ENCODE results near the gene ERCC1. TPM values are rescaled to one million over a fixed set of nuclear protein-coding genes. Genes with fewer than 3 reads are reported as not detected.

ERCC1 gene
- total and polyA plus RNA-seq, 2 of the 13 experiments (the other 11 are each of a cell fraction or from before 2014, with no cell fraction given): 40.0 to 66.4 TPM

DNA sequence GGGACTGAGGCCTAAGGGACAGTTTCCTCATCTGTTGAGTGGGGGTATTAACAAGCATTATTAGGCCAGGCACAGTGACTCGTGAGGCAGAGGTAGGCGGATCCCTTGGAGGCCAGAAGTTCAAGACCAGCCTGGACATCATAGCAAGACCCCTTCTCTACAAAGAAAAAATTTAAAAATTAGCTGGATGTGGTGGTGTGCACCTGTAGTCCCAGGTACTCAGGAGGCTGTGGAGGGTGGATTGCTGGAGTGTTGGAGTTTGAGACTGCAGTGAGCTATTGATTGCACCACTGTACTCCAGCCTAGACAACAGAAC is 32.7 kb upstream of the ERCC1 start:
- no peaks in the 10 kb centered on the region for H3K9me3 ChIP-seq (ENCODE audit: low read length)
- H3K27me3 ChIP-seq (ENCODE audit: control insufficient read depth in 1 of 2, insufficient read depth in 2 of 2, low read length in 2 of 2): peaks cover 0 to 10% of the 10 kb centered on the region in 2 experiments; a peak in 2 of 5 replicates
- H3K4me2 ChIP-seq (ENCODE audit: low read depth, low read length): peak overlapping the region; percentile 83
- H3K27ac ChIP-seq (ENCODE audit: extremely low read length, insufficient read depth, low read length): no peak overlapping the region
- H3K9ac ChIP-seq (ENCODE audit: insufficient read depth, low read depth, low read length): peak overlapping the region; percentile 73; the same call in 1 of the 2 replicates
- peak overlapping the region in 1 of 3 experiments; percentile 71; a peak in 2 of 6 replicates for H3K4me3 ChIP-seq (replicated peaks in 1 of 3; ENCODE audit: insufficient read depth in 1 of 3, low read depth in 2 of 3, low read length in 3 of 3)
- FAIRE-seq (no peak), ATAC-seq (no peak), DNase-seq (ENCODE audit: low spot score) (no peak)
- no TSS peak for BruUV-seq (replicated peaks)
- peaks cover 74% of the 10 kb centered on the region for H3K4me1 ChIP-seq (ENCODE audit: insufficient read depth, low read length)
- POLR2A ChIA-PET: interaction anchor here (0.9 to 2.0 kb wide), 3 partner anchors 11 to 52 kb away, joined by 3 to 22 read pairs (median 6); partner anchors contain the start of gene FOSB
- TF ChIP-seq ELF1 (CRISPR knock-in tag; IDR thresholded peaks at IDR 0.05) (no peak), TBP (CRISPR knock-in tag; IDR thresholded peaks at IDR 0.05) (no peak), ZNF460 (CRISPR knock-in tag; IDR thresholded peaks at IDR 0.05; ENCODE audit: borderline replicate concordance) (0 out of 2 replicates have a peak, but pooled peaks have one; percentile 35), HHEX (CRISPR knock-in tag; IDR thresholded peaks at IDR 0.05) (no peak), ZNF468 (CRISPR knock-in tag; IDR thresholded peaks at IDR 0.05) (no peak), ZNF121 (CRISPR knock-in tag; IDR thresholded peaks at IDR 0.05) (peak; percentile 92), NFIC (IDR thresholded peaks at IDR 0.05; ENCODE audit: low read length) (no peak), KDM6A (CRISPR knock-in tag; IDR thresholded peaks at IDR 0.05; ENCODE audit: low read depth) (no peak), ZNF629 (CRISPR knock-in tag; conservative IDR thresholded peaks at IDR 0.05) (peak; percentile 39; the same call in 1 of the 2 replicates), PPARG (CRISPR knock-in tag; conservative IDR thresholded peaks at IDR 0.05) (no peak), KDM2A (CRISPR knock-in tag; IDR thresholded peaks at IDR 0.05; ENCODE audit: borderline replicate concordance, low read depth) (no peak), ZNF841 (CRISPR knock-in tag; IDR thresholded peaks at IDR 0.05; ENCODE audit: borderline replicate concordance) (no peak), MXD4 (CRISPR knock-in tag; IDR thresholded peaks at IDR 0.05) (no peak), ZNF251 (CRISPR knock-in tag; IDR thresholded peaks at IDR 0.05) (no peak), KLF15 (CRISPR knock-in tag; IDR thresholded peaks at IDR 0.05; ENCODE audit: borderline replicate concordance) (no peak), ZNF879 (CRISPR knock-in tag; IDR thresholded peaks at IDR 0.05) (no peak), GLI4 (CRISPR knock-in tag; IDR thresholded peaks at IDR 0.05; ENCODE audit: borderline replicate concordance) (no peak), PITX1 (CRISPR knock-in tag; IDR thresholded peaks at IDR 0.05) (no peak)
- TF ChIP-seq, protein P1, sequence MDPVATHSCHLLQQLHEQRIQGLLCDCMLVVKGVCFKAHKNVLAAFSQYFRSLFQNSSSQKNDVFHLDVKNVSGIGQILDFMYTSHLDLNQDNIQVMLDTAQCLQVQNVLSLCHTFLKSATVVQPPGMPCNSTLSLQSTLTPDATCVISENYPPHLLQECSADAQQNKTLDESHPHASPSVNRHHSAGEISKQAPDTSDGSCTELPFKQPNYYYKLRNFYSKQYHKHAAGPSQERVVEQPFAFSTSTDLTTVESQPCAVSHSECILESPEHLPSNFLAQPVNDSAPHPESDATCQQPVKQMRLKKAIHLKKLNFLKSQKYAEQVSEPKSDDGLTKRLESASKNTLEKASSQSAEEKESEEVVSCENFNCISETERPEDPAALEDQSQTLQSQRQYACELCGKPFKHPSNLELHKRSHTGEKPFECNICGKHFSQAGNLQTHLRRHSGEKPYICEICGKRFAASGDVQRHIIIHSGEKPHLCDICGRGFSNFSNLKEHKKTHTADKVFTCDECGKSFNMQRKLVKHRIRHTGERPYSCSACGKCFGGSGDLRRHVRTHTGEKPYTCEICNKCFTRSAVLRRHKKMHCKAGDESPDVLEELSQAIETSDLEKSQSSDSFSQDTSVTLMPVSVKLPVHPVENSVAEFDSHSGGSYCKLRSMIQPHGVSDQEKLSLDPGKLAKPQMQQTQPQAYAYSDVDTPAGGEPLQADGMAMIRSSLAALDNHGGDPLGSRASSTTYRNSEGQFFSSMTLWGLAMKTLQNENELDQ (CRISPR knock-in tag; IDR thresholded peaks at IDR 0.05; ENCODE audit: borderline replicate concordance): no peak
- TF ChIP-seq, protein P2, sequence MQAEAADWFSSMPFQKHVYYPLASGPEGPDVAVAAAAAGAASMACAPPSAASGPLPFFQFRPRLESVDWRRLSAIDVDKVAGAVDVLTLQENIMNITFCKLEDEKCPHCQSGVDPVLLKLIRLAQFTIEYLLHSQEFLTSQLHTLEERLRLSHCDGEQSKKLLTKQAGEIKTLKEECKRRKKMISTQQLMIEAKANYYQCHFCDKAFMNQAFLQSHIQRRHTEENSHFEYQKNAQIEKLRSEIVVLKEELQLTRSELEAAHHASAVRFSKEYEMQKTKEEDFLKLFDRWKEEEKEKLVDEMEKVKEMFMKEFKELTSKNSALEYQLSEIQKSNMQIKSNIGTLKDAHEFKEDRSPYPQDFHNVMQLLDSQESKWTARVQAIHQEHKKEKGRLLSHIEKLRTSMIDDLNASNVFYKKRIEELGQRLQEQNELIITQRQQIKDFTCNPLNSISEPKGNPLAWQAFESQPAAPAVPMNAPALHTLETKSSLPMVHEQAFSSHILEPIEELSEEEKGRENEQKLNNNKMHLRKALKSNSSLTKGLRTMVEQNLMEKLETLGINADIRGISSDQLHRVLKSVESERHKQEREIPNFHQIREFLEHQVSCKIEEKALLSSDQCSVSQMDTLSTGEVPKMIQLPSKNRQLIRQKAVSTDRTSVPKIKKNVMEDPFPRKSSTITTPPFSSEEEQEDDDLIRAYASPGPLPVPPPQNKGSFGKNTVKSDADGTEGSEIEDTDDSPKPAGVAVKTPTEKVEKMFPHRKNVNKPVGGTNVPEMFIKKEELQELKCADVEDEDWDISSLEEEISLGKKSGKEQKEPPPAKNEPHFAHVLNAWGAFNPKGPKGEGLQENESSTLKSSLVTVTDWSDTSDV (CRISPR knock-in tag; IDR thresholded peaks at IDR 0.05): no peak
- TF ChIP-seq, protein P3, sequence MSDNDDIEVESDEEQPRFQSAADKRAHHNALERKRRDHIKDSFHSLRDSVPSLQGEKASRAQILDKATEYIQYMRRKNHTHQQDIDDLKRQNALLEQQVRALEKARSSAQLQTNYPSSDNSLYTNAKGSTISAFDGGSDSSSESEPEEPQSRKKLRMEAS (IDR thresholded peaks at IDR 0.05): no peak
- H3K79me2 ChIP-seq (ENCODE audit: insufficient read depth, low read length): no peaks in the 10 kb centered on the region
- CTCF ChIA-PET (ENCODE audit: low intra/inter-chr PET ratio, low total read pairs): no interaction called here
- in situ Hi-C loops (cut with HindIII; ENCODE audit: extremely low pct_ligation_motif_present, low pct_unique_long_range_greater_than_20kb): no loop called here
- intact Hi-C loops (cut with micrococcal nuclease; ENCODE audit: unreplicated experiment): no loop called here
- 0% methylated on average over 2 of the region's 2 CpGs for WGBS (ENCODE audit: low lambda C conversion rate)
- no peaks in the 10 kb centered on the region for H3K36me3 ChIP-seq (replicated peaks in 1 of 2; ENCODE audit: control insufficient read depth in 1 of 2, insufficient read depth in 2 of 2, low read length in 2 of 2)
- H2AFZ ChIP-seq (ENCODE audit: low read length): no peak overlapping the region
- no peaks in the 10 kb centered on the region for H4K20me1 ChIP-seq (ENCODE audit: insufficient read depth, low read length)
